NT2/D1 (cell line): ENCODE results near the gene F13B.

ENCODE experiments used
- DNase-seq: peaks from one replicate; pipeline ENCODE4 v3.0.0-alpha.2; 2011; ENCODE audit warnings: low read depth, low spot score
- H3K27me3 ChIP-seq: 2 replicates; pipeline ENCODE4 v1.6.0; 2011; ENCODE audit warnings: mild to moderate bottlenecking; ENCODE audit not compliant: insufficient read length, insufficient read depth
- H3K36me3 ChIP-seq: 2 replicates; pipeline ENCODE4 v1.6.1; 2011; ENCODE audit warnings: mild to moderate bottlenecking, low read length, mixed read lengths; ENCODE audit not compliant: insufficient read depth, insufficient read length
- H3K4me1 ChIP-seq: 2 replicates; pipeline ENCODE4 v1.5.1; 2011; ENCODE audit not compliant: insufficient read depth, insufficient read length
- H3K4me3 ChIP-seq: 2 replicates; pipeline ENCODE4 v1.5.1; 2011; ENCODE audit warnings: low read depth; ENCODE audit not compliant: insufficient read length
- H3K9ac ChIP-seq: 2 replicates; pipeline ENCODE4 v1.6.0; 2011; ENCODE audit warnings: low read depth; ENCODE audit not compliant: insufficient read length
- H3K9me3 ChIP-seq: 2 replicates; pipeline ENCODE4 v1.5.1; 2011; ENCODE audit warnings: mild to moderate bottlenecking, low read length; ENCODE audit not compliant: insufficient read depth
- SUZ12 ChIP-seq: IDR thresholded peaks from 2 replicates; pipeline ENCODE4 v1.6.1; 2011; ENCODE audit not compliant: insufficient read length, insufficient read depth; ENCODE audit errors: extremely low read depth
- YY1 ChIP-seq: IDR thresholded peaks from 2 replicates; pipeline ENCODE4 v1.6.1; 2011; ENCODE audit not compliant: insufficient read length, insufficient read depth
- ZNF274 ChIP-seq: IDR thresholded peaks from 2 replicates; pipeline ENCODE4 v1.6.1; 2011; ENCODE audit warnings: mild to moderate bottlenecking, low read depth, low read length

Gene F13B

GRCh38 chr1:197096137-197096536, 29.1 kb upstream of the F13B start:
- Histone ChIP-seq H3K4me1 (no peaks in the 10 kb centered on the region), H3K9me3 (no peaks in the 10 kb centered on the region), H3K4me3 (no peak overlapping the region), H3K9ac (no peak overlapping the region), H3K27me3 (no peaks in the 10 kb centered on the region), H3K36me3 (peaks cover 58% of the 10 kb centered on the region)
- TF ChIP-seq YY1, result no peak
- no peak for TF ChIP-seq SUZ12
- DNase-seq, result no peak

- TF ChIP-seq YY1 (no peak), SUZ12 (no peak), ZNF274 (no peak)
- Histone ChIP-seq H3K4me1 (no peaks in the 10 kb centered on the region), H3K36me3 (peaks cover 68% of the 10 kb centered on the region), H3K4me3 (no peak overlapping the region), H3K27me3 (no peaks in the 10 kb centered on the region), H3K9ac (no peak overlapping the region), H3K9me3 (no peaks in the 10 kb centered on the region)
- DNase-seq, result no peak
Observed at GRCh38 chr1:197093226-197093885, 26.3 kb upstream of the F13B start.

GRCh38 chr1:197092491-197093023, 25.5 kb upstream of the F13B start:
- TF ChIP-seq YY1 (no peak), SUZ12 (no peak), ZNF274 (no peak)
- no peak for DNase-seq
- Histone ChIP-seq H3K9me3 (no peaks in the 10 kb centered on the region), H3K4me1 (no peaks in the 10 kb centered on the region), H3K4me3 (no peak overlapping the region), H3K36me3 (peaks cover 71% of the 10 kb centered on the region), H3K27me3 (no peaks in the 10 kb centered on the region), H3K9ac (no peak overlapping the region)

GRCh38 chr1:197083474-197083873, 16.4 kb upstream of the F13B start:
- peaks cover 42% of the 10 kb centered on the region for H3K9me3 ChIP-seq
- TF ChIP-seq YY1 (no peak), ZNF274 (no peak), SUZ12 (no peak)

GRCh38 chr1:197081117-197081753, 14.2 kb upstream of the F13B start:
- Histone ChIP-seq H3K9me3 (peaks cover 42% of the 10 kb centered on the region), H3K4me3 (no peak overlapping the region), H3K36me3 (peaks cover 48% of the 10 kb centered on the region), H3K27me3 (no peaks in the 10 kb centered on the region), H3K9ac (no peak overlapping the region), H3K4me1 (no peaks in the 10 kb centered on the region)
- peak; percentile 20 for DNase-seq
- no peak for TF ChIP-seq SUZ12
- TF ChIP-seq ZNF274, result no peak
- no peak for TF ChIP-seq YY1

More at GRCh38 chr1:197083474-197083873, 16.4 kb upstream of the F13B start:
- Histone ChIP-seq H3K4me1 (no peaks in the 10 kb centered on the region), H3K9ac (no peak overlapping the region), H3K4me3 (no peak overlapping the region), H3K27me3 (no peaks in the 10 kb centered on the region), H3K36me3 (peaks cover 69% of the 10 kb centered on the region)
- DNase-seq, result no peak

GRCh38 chr1:197080323-197080722, 13.3 kb upstream of the F13B start:
- DNase-seq, result no peak
- H3K36me3 ChIP-seq, result peaks cover 39% of the 10 kb centered on the region
- no peak overlapping the region for H3K4me3 ChIP-seq
- no peaks in the 10 kb centered on the region for H3K27me3 ChIP-seq
- TF ChIP-seq YY1 (no peak), ZNF274 (no peak), SUZ12 (no peak)
- no peaks in the 10 kb centered on the region for H3K4me1 ChIP-seq
- H3K9ac ChIP-seq, result no peak overlapping the region
- peaks cover 42% of the 10 kb centered on the region for H3K9me3 ChIP-seq

GRCh38 chr1:197076585-197076984, 9.5 kb upstream of the F13B start:
- Histone ChIP-seq H3K4me3 (no peak overlapping the region), H3K9me3 (peaks cover 18% of the 10 kb centered on the region), H3K27me3 (no peaks in the 10 kb centered on the region), H3K36me3 (peaks cover 2% of the 10 kb centered on the region), H3K4me1 (no peaks in the 10 kb centered on the region), H3K9ac (no peak overlapping the region)
- no peak for DNase-seq
- TF ChIP-seq YY1, result no peak
- TF ChIP-seq ZNF274, result no peak
- TF ChIP-seq SUZ12, result no peak
